GM12801 (cell line): ENCODE measurements around the gene BAIAP2L2.

Experiments used
- TF ChIP-seq, protein P1 (sequence below): IDR thresholded peaks from one replicate; pipeline ENCODE4 v1.5.1; 2011; ENCODE audit warnings: control low read depth; ENCODE audit not compliant: insufficient read length; ENCODE audit errors: extremely low read depth

Gene BAIAP2L2

DNA sequence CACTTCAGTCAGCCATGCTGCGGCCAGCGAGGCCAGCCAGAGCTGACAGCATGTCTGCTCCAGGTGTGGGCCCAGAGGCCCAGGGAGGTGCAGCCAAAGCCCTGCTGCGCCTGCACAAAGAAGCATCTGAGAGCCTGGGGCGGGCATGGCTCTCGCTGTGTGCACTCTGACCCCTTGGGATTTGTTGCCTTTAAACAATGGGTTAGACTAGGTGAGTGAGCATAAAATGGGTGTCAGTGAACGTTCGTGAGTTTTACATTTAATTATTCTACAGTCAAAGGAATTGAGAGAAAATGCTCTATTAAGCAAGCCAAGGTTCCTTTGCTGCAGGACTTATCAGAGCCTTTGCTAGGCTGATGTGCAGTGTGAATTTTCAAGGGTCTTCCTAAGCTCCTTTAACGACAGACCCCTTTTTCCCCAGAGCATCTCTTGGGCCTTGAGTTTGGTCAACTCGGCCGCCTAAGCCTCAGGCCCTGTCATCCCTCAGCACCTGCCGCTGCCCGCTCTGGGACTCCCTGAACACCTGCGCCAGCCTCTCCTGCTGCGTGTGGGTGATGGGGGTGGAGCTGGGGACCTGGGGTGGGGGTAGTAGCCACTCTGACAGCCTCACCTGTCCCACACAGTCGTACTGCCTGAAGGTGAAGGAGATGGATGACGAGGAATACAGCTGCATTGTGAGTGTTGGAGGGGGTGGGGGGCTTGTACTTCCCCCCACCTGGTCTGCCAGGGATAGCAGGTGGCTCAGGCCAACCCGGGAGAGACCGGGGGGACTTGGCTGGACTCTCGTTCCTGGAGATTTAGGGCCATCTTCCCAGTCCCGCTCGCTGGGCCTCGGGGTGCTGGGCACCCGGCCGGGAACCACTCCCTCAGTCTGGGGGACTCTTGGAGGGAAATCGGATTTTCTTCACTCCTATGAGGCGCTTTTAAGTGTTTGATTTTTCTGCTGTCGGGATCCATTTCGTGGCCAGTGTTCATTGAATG is 37.0 kb downstream of the BAIAP2L2 start:
- TF ChIP-seq, protein P1, sequence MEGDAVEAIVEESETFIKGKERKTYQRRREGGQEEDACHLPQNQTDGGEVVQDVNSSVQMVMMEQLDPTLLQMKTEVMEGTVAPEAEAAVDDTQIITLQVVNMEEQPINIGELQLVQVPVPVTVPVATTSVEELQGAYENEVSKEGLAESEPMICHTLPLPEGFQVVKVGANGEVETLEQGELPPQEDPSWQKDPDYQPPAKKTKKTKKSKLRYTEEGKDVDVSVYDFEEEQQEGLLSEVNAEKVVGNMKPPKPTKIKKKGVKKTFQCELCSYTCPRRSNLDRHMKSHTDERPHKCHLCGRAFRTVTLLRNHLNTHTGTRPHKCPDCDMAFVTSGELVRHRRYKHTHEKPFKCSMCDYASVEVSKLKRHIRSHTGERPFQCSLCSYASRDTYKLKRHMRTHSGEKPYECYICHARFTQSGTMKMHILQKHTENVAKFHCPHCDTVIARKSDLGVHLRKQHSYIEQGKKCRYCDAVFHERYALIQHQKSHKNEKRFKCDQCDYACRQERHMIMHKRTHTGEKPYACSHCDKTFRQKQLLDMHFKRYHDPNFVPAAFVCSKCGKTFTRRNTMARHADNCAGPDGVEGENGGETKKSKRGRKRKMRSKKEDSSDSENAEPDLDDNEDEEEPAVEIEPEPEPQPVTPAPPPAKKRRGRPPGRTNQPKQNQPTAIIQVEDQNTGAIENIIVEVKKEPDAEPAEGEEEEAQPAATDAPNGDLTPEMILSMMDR: no peak

DNA sequence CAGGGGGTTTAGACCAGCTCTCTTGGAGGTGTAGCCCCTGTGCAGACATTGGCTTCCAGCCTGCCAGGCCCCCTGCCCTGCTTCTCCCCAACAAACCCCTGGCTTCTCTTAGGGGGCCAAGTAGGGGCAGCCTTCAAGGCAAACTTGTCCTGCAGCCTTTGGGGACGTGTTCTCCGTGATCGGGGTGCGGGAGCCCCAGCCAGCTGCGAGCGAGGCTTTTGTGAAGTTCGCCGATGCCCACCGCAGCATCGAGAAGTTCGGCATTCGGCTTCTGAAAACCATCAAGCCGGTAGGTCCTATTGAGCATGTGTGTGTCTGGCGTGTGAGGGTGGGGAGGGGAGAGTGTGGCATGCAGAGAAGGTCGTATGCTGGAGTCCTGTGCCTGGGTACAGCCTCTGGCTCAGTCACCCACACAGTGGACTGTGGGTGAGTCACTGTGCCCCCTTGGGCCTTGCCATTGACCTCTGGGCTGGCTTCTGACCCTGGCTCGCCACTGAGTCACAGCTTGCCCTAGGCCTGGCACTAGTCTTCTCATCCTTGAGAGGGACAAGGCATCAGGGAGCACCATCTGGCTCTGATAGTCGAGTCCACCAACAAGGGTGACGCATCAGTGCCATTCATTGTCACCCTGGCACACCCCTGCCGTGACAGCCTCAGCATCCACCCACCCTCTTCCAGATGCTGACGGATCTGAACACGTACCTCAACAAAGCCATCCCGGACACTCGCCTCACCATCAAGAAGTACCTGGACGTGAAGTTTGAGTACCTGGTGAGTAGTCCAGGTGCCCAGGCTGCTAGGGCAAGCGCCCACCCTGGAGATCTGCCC is 37.9 kb downstream of the BAIAP2L2 start:
- TF ChIP-seq, protein P1: no peak

DNA sequence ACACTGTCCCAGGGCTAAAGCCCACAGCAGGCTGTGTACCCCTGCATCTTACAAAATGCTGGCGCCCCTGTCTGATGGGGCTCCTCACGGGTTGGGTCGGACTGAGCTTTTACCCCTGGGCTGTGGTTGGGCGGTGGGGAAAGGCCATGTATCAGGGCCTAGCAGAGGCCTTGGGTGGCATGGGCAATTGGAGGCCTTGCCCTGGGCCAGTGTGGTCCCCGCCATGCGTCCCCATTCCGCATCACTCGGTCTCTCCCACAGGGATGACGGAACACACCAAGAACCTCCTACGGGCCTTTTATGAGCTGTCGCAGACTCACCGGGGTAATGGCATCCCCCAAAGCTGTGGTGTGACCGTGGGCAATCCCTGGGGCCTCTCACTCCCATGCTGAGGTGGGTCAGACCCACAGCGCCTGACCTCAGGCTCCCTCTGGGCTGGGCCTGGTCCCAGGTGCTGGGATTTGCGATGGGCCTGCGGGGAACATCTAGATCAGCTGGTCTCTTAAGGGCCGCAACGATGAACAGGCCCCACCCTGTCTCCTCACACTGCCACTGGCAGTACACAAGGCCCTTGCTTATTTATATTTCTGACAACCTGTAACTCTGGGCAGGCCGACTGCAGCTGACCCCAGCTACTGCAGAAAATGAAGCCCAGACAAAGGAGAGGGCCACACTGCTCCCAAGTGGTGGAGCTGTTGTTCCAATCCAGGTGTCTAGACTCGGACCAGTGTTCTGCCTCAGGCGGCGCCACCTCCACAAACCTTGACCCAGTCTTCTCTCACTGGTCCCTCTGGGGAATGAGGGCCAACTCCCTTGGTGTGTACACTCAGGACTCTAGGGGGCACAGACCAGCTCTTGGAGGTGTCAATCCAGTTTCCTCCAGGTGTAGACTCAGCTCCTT is 38.8 kb downstream of the BAIAP2L2 start:
- TF ChIP-seq, protein P1: no peak

DNA sequence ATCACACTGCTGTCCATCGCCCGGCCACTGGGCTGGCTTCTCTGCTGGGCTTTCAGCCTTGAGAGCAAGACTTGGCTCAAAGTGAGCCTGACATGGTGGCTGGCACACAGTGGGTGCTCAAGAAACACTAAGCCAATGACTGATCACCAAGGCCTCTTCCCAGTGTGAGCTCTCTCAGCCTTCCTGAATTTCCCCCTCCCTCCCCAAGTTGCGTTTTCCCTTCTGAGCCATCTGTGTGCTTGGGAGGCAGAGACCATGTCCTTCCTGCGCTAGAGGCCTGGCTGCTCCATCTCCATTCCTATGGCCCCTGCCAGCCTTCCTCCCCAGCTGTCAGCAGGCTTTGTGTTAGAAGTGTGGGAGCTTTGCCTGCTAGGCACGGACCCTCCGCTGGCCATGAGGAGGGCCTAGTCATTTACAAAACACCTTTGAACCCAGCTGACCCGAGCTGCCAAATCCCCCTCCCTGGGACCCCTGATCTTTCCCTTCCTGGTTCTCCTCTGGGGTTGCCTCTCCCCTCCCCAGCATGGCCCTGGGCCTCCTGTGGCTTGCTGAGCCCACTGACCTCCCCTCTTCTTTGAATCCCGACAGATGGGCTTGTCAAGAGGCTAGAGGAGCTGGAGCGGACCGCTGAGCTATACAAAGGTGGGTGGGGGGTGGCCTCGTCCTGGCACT is 40.1 kb downstream of the BAIAP2L2 start:
- TF ChIP-seq, protein P1: no peak

DNA sequence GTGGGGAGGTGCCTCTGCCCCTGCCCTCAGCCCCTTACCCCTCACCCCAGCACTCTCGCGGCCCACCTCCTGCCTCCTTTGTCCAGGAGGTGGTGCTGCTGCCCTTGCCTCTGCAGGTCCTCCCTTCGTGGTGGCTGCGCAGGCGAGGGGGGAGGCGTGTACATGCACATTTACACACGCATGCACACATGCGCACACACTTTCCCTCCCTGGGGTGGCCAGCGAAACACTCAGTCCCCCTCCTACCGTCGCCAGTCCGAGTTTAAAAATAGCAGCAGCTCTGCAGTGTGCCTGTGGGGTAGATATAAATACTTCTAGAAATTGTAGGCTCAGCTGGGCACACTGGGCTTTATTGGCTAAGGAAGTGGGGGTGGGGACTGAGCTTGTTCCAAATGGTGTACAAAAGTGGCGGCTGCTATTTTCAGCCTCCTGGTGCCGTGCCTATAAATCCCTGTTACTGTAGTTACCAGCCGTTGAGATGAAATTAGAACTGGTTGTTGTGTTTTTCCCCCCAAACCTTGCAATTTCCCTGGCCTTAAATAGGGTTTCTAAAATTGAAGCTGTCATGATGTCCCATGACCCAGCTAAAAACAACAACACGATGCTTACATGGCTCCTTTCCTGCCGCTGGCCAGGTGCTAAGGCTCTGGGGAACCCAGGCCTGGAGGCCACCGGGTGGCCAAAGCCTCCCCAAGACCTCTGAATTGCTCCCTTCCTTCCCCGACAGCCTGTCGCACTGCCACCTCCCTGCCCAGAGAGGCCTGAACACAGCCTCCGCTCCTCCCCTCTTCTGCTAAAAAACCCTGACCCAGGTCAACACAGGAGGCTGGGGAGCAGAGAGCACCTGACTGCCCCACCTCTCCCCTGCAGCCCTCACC is 40.9 kb downstream of the BAIAP2L2 start:
- TF ChIP-seq, protein P1: no peak
